ENCODE measurements around the gene CAND2.

The CAND2 gene

GRCh38 chr3:12808587-12808986, 12.1 kb downstream of the CAND2 start:
- H3K9me3 Mint-ChIP-seq = no peaks in the 10 kb centered on the region
- no peak overlapping the region for H3K4me3 Mint-ChIP-seq
- no peak overlapping the region for H3K27ac Mint-ChIP-seq
- H3K27me3 Mint-ChIP-seq = no peaks in the 10 kb centered on the region
- H3K4me1 Mint-ChIP-seq (ENCODE audit: low read depth) = peaks cover 9% of the 10 kb centered on the region
- no peaks in the 10 kb centered on the region for H3K36me3 Mint-ChIP-seq (ENCODE audit: low read depth)
- no peak for DNase-seq

DNA sequence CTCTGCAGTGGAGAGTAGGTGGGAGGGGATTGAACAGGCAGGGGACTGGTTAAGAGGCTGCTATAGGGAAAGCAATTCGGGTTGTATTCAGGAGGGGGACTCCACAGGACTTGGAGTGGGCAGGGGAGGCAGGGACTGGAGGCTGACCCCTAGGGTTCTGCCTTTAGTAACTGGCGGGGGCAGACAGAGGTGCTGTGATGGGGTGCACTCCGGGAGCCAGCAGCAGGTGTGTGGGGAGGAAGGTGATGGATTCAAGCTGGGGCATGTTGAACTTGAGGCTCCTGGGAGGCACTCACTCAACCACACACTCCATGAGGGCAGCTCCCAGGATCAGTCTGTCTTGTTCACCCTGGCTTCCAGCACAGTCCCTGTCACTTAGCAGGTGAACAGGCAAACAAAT, 12.5 kb downstream of the CAND2 start:
- DNase-seq = no peak
- no peaks in the 10 kb centered on the region for H3K27me3 Mint-ChIP-seq
- H3K4me3 Mint-ChIP-seq = no peak overlapping the region
- H3K4me1 Mint-ChIP-seq (ENCODE audit: low read depth) = peaks cover 9% of the 10 kb centered on the region
- no peaks in the 10 kb centered on the region for H3K36me3 Mint-ChIP-seq (ENCODE audit: low read depth)
- no peaks in the 10 kb centered on the region for H3K9me3 Mint-ChIP-seq
- H3K27ac Mint-ChIP-seq = no peak overlapping the region

GRCh38 chr3:12809435-12809834, 13.0 kb downstream of the CAND2 start:
- Mint-ChIP-seq H3K27ac (no peak overlapping the region), H3K4me3 (peak overlapping the region; percentile 41), H3K36me3 (ENCODE audit: low read depth) (no peaks in the 10 kb centered on the region), H3K27me3 (no peaks in the 10 kb centered on the region), H3K4me1 (ENCODE audit: low read depth) (peaks cover 9% of the 10 kb centered on the region), H3K9me3 (no peaks in the 10 kb centered on the region)
- DNase-seq = no peak

DNA sequence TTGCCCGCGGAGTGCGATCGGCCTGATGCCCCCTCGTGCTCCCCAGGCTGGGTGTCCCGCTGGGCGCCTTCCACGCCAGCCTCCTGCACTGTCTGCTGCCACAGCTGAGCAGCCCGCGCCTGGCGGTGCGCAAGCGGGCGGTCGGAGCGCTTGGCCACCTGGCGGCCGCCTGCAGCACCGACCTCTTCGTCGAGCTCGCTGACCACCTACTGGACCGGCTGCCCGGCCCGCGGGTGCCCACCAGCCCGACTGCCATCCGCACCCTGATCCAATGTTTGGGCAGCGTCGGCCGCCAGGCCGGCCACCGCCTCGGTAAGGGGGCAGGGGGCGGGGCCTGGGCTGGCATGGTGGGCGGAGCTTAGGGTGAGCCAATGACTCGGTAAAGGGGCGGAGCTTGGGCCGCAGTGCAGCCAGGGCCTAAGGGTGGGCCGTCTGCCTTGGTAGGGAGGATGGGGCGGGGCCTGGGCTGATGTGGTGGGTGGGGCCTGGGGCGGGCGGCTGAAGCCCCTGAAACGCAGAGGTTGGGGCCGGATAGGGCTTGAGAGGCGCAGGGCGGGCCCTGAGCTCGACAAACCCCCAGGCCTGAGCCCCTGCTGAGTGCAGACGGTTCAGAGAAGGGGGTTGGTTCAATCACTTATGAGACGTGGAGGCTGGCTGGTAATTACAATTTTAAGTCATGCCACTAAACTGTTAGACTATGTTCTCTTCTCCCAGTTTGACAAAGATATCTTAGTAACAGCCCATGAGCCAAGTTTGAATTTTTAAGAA, 13.7 kb downstream of the CAND2 start:
- peak overlapping the region; percentile 65 for H3K4me3 Mint-ChIP-seq
- no peaks in the 10 kb centered on the region for H3K27me3 Mint-ChIP-seq
- peak overlapping the region; percentile 68 for H3K27ac Mint-ChIP-seq

GRCh38 chr3:12810961-12811360, 14.5 kb downstream of the CAND2 start:
- H3K27me3 Mint-ChIP-seq = no peaks in the 10 kb centered on the region
- no peaks in the 10 kb centered on the region for H3K36me3 Mint-ChIP-seq (ENCODE audit: low read depth)
- no peak for DNase-seq
- H3K27ac Mint-ChIP-seq = no peak overlapping the region
- H3K4me1 Mint-ChIP-seq (ENCODE audit: low read depth) = peaks cover 9% of the 10 kb centered on the region
- H3K9me3 Mint-ChIP-seq = no peaks in the 10 kb centered on the region
- H3K4me3 Mint-ChIP-seq = peak overlapping the region; percentile 65

More for the DNA sequence above, 13.7 kb downstream of the CAND2 start:
- no peaks in the 10 kb centered on the region for H3K36me3 Mint-ChIP-seq (ENCODE audit: low read depth)
- peak; percentile 97 for DNase-seq
- H3K4me1 Mint-ChIP-seq (ENCODE audit: low read depth) = peaks cover 9% of the 10 kb centered on the region
- no peaks in the 10 kb centered on the region for H3K9me3 Mint-ChIP-seq

- Mint-ChIP-seq H3K4me1 (ENCODE audit: low read depth) (peaks cover 9% of the 10 kb centered on the region), H3K9me3 (no peaks in the 10 kb centered on the region), H3K36me3 (ENCODE audit: low read depth) (no peaks in the 10 kb centered on the region), H3K27ac (no peak overlapping the region), H3K4me3 (no peak overlapping the region), H3K27me3 (no peaks in the 10 kb centered on the region)
- DNase-seq = no peak
These were observed 16.3 kb downstream of the CAND2 start for GRCh38 chr3:12812812-12813211.

DNA sequence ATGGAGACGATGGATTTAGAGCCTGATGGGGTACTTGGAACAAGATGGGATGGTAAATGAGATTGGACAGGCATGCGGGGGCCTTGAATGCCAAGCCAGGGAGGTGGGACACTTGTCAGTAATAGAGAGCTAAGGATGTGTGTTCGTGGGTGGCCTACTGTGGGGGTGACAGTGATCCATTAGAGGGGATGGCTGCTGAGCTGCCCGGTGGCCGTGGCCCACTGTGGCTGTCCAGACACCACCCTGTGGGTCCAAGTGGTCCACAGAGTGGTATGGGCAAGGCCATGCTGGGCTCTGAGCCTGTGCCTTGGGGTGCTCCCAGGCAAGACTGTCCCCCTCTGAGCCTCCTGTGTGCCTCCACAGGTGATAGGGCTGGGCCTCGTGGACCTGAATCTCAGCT, 17.5 kb downstream of the CAND2 start:
- no peaks in the 10 kb centered on the region for H3K27me3 Mint-ChIP-seq
- no peaks in the 10 kb centered on the region for H3K36me3 Mint-ChIP-seq (ENCODE audit: low read depth)
- DNase-seq = no peak

DNA sequence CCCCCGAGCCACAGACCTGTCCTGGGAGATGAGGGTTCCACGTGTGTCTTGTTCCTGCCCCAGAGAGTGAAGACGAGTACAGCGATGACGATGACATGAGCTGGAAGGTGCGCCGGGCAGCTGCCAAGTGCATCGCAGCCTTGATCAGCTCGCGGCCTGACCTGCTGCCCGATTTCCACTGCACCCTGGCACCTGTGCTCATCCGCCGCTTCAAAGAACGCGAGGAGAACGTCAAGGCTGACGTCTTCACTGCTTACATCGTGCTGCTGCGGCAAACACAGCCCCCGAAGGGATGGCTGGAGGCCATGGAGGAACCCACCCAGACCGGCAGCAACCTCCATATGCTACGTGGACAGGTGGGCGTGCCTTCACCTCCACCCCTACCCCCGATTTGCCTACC, 18.6 kb downstream of the CAND2 start:
- Mint-ChIP-seq H3K27me3 (no peaks in the 10 kb centered on the region), H3K9me3 (no peaks in the 10 kb centered on the region), H3K36me3 (ENCODE audit: low read depth) (no peaks in the 10 kb centered on the region), H3K27ac (no peak overlapping the region), H3K4me3 (no peak overlapping the region), H3K4me1 (ENCODE audit: low read depth) (peaks cover 5% of the 10 kb centered on the region)
- DNase-seq = no peak

More for the DNA sequence above, 17.5 kb downstream of the CAND2 start:
- H3K4me1 Mint-ChIP-seq (ENCODE audit: low read depth) = peaks cover 9% of the 10 kb centered on the region
- H3K27ac Mint-ChIP-seq = no peak overlapping the region
- no peaks in the 10 kb centered on the region for H3K9me3 Mint-ChIP-seq
- H3K4me3 Mint-ChIP-seq = no peak overlapping the region

GRCh38 chr3:12815719-12816118, 19.2 kb downstream of the CAND2 start:
- peaks cover 1% of the 10 kb centered on the region for H3K4me1 Mint-ChIP-seq (ENCODE audit: low read depth)
- no peaks in the 10 kb centered on the region for H3K9me3 Mint-ChIP-seq
- H3K4me3 Mint-ChIP-seq = no peak overlapping the region
- DNase-seq = no peak
- no peaks in the 10 kb centered on the region for H3K36me3 Mint-ChIP-seq (ENCODE audit: low read depth)
- H3K27me3 Mint-ChIP-seq = no peaks in the 10 kb centered on the region
- H3K27ac Mint-ChIP-seq = no peak overlapping the region

- DNase-seq = no peak
- H3K27ac Mint-ChIP-seq = no peak overlapping the region
- no peaks in the 10 kb centered on the region for H3K27me3 Mint-ChIP-seq
- no peak overlapping the region for H3K4me3 Mint-ChIP-seq
- H3K36me3 Mint-ChIP-seq (ENCODE audit: low read depth) = no peaks in the 10 kb centered on the region
- no peaks in the 10 kb centered on the region for H3K4me1 Mint-ChIP-seq (ENCODE audit: low read depth)
- H3K9me3 Mint-ChIP-seq = no peaks in the 10 kb centered on the region
These were observed 20.3 kb downstream of the CAND2 start for GRCh38 chr3:12816521-12817342.

GRCh38 chr3:12817343-12817710, 20.8 kb downstream of the CAND2 start:
- no peaks in the 10 kb centered on the region for H3K9me3 Mint-ChIP-seq
- no peaks in the 10 kb centered on the region for H3K36me3 Mint-ChIP-seq (ENCODE audit: low read depth)
- no peak for DNase-seq
- no peaks in the 10 kb centered on the region for H3K4me1 Mint-ChIP-seq (ENCODE audit: low read depth)
- no peak overlapping the region for H3K4me3 Mint-ChIP-seq
- no peaks in the 10 kb centered on the region for H3K27me3 Mint-ChIP-seq
- H3K27ac Mint-ChIP-seq = no peak overlapping the region

DNA sequence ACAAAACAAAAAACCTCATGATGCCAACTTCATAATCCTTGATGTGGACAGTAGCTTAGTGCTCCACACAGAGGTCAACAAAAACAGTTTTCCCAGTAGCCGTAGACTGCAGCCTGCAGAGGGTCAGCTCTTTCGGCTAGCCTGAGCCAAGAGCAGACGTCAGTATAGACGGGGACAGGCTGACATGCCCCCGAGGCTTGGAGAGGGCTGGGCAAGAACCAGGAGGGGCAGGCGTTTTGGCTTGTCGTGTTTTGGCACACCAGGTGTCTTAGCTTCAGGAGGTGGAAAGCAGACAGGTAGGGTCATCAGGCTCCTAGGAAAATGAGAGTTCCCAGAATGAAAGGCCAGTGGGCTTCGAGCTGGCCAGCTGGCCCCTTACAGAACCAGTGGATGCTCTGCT, 21.8 kb downstream of the CAND2 start:
- Mint-ChIP-seq H3K4me3 (no peak overlapping the region), H3K27ac (no peak overlapping the region), H3K27me3 (no peaks in the 10 kb centered on the region), H3K9me3 (no peaks in the 10 kb centered on the region), H3K36me3 (ENCODE audit: low read depth) (no peaks in the 10 kb centered on the region), H3K4me1 (ENCODE audit: low read depth) (no peaks in the 10 kb centered on the region)
- DNase-seq = no peak

DNA sequence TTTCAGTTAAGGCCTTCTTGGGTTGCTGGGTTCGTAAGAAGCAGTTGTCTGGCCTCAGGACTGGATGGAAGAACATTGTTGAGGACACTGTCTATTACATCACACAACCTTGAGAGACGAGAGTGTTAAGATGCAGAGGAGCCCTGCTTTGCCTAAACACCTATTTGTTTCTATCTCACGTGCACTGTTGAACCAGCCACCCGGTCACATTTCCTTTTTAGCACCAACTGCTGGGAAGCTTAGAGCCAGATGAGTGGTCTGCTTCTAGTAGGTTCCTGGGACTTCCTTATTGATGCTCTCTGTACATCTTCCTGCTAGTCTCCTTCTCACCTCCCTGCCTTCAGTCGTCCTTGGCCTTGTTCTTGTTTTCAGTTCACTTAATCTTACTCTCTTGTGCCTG, 22.3 kb downstream of the CAND2 start:
- Mint-ChIP-seq H3K27ac (no peak overlapping the region), H3K4me3 (no peak overlapping the region), H3K4me1 (ENCODE audit: low read depth) (no peaks in the 10 kb centered on the region)

DNA sequence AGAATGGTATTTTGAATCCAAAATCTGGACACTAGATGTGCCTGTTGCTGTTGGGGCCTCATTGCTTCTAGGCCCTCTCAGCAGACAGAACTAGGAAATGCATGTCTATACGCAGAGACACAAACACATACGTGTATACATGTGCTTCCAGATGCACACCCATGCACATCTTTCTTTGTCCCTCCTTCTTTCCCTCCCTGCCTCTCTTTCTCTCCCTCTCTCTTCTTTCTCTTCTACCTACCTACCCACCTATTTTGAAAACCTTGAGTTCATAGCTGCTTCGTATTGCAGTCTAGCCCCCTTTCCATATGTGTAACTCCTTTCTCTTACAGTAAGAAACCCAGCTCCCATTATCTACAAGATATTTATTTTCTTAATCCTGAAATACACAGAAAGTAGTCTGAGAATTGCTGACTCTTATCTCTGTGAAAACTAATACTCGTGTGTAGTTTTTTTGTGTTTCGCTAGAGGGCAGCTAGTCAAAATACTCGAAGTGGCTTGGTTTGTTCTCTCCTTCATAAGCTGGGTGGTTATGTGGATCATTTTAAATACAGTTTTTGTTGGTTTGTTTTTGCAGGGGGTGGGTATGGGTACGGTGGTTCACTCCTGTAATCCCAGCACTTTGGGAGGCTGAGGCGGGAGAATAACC, 26.4 kb downstream of the CAND2 start:
- Mint-ChIP-seq H3K4me1 (ENCODE audit: low read depth) (no peaks in the 10 kb centered on the region), H3K9me3 (no peaks in the 10 kb centered on the region), H3K27me3 (no peaks in the 10 kb centered on the region), H3K4me3 (no peak overlapping the region), H3K27ac (no peak overlapping the region), H3K36me3 (ENCODE audit: low read depth) (no peaks in the 10 kb centered on the region)
- no peak for DNase-seq

More for the DNA sequence above, 22.3 kb downstream of the CAND2 start:
- DNase-seq = no peak
- Mint-ChIP-seq H3K36me3 (ENCODE audit: low read depth) (no peaks in the 10 kb centered on the region), H3K9me3 (no peaks in the 10 kb centered on the region), H3K27me3 (no peaks in the 10 kb centered on the region)

GRCh38 chr3:12824299-12824698, 27.8 kb downstream of the CAND2 start:
- Mint-ChIP-seq H3K27ac (no peak overlapping the region), H3K27me3 (no peaks in the 10 kb centered on the region), H3K4me1 (ENCODE audit: low read depth) (no peaks in the 10 kb centered on the region), H3K9me3 (no peaks in the 10 kb centered on the region), H3K4me3 (no peak overlapping the region), H3K36me3 (ENCODE audit: low read depth) (no peaks in the 10 kb centered on the region)
- DNase-seq = no peak
